ENCODE data around the gene MRPL53.
A peak's percentile ranks its signal among the peaks of the same experiment; 100 is the strongest.
"Not testable (repeated sequence)": the region's sequence is repeated elsewhere in the genome, so short reads cannot be mapped to it uniquely, and the experiment has no call there.

The MRPL53 gene

DNA sequence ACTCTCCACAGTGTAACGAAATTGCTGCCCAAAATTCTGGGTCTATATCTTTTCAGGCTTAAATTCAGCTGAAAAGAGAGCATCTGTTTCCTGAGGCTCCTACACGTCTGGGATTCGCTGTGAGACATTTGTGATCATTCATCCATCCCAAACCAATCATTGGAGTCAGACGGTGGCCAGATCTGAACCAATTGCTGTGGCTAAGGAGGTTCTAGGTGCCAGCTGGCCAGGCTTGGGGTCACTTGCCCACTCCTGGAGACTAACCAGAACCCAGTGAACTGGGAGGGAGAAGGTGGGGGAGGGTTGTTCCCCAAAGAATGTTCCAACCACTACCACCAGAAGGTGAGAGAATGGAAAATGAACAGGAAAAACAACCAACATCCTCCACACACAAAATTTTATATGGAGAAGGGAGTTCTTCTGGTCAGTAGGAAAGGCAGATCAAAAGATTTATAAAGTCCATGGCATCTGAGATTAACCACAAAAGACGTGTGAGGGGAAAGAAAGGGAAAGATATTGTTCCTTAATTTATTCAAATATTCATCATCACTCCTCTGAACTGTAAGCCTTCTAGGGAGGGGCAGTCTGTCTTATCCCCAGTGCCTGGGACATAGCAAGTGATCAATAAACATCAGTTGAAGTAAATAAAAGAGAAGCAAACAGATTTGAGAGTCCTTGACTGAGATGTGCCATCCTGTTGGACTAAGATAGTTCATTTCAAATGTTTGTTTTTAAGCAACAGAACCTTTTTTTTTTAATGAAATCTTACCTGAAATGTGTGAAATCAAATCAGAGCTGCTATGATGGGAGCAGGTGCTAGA is 27.8 kb downstream of the MRPL53 start:
- H3K4me3 ChIP-seq (ENCODE audit: low read depth, low read length): no peak overlapping the region
- in situ Hi-C loops (cut with HindIII; ENCODE audit: low sequenced_read_pairs): no loop called here
- no peak for DNase-seq (ENCODE audit: low read depth)
- TF ChIP-seq, protein P1, sequence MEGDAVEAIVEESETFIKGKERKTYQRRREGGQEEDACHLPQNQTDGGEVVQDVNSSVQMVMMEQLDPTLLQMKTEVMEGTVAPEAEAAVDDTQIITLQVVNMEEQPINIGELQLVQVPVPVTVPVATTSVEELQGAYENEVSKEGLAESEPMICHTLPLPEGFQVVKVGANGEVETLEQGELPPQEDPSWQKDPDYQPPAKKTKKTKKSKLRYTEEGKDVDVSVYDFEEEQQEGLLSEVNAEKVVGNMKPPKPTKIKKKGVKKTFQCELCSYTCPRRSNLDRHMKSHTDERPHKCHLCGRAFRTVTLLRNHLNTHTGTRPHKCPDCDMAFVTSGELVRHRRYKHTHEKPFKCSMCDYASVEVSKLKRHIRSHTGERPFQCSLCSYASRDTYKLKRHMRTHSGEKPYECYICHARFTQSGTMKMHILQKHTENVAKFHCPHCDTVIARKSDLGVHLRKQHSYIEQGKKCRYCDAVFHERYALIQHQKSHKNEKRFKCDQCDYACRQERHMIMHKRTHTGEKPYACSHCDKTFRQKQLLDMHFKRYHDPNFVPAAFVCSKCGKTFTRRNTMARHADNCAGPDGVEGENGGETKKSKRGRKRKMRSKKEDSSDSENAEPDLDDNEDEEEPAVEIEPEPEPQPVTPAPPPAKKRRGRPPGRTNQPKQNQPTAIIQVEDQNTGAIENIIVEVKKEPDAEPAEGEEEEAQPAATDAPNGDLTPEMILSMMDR (IDR thresholded peaks at IDR 0.05; ENCODE audit: low read depth, low read length, missing control alignments): no peak

DNA sequence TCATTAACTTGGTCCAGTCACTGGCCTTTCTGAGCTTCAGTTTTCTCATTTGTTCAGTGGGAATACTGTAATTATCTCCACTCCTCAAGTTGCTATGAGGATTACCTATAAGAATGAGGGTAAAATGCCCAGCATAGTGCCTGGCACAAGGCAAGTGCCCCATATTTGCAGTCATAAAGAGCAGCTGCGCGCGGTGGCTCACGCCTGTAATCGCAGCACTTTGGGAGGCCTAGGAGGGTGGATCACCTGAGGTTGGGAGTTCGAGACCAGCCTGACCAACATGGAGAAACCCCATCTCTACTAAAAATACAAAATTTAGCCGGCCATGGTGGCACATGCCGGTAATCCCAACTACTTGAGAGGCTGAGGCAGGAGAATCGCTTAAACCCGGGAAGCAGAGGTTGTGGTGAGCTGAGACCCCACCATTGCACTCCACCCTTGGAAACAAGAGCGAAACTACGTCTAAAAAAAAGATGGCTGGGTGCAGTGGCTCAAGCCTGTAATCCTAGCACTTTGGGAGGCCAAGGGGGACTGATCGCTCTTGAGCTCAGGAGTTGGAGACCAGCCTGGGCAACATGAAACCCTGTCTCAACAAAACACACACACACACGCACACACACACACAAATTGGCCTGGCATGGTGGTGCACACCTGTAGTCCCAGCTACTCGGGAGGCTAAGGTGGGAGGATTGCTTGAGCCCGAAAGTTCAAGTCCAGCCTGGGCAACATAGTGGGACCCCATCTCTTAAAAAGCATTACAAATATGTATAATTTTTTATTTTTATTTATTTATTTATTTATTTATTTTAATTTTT is 29.8 kb downstream of the MRPL53 start:
- DNase-seq (ENCODE audit: low read depth); in situ Hi-C loops (cut with HindIII; ENCODE audit: low sequenced_read_pairs); H3K4me3 ChIP-seq (ENCODE audit: low read depth, low read length): not testable (repeated sequence)

DNA sequence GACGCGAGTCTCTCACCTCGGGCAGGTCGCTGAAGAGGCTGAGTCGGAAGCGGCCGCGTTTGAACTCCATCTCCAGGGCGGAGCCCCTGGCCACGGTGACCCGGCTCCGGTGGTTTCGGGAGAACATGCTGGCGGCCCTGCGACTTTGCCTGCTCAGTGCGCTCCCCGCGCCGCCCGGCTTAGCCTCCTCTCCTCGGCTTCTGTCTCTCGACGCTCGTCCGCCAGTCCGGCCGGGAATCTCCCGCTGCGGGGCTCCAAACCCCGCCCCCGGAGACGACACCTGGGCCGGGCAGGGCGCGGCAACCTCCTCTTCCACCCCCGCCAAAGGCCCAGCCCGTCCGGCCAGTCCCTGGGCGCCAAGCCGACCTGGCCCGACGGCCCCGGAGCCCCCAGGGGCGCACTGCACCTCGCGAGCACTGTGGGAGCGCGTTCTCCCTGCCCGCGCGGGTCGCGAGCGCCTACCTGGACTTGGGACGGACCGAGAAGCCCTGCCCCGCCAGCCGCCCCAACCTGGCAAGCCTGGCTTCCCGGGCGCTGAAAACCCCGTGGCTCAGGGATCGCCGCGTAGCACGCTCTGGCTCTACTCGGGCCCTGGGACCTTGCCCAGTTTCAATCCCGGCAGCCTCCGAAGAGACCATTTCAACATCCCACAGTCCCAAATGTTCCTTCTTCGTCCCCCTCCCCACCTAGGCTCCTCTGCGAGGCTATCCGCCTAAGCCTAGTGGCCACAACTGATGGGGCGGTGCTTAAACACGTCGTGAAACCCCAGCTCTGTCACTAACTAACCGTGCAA is 30.6 kb downstream of the MRPL53 start, which contains the start of gene RTKN:
TSS of gene RTKN (minus strand) at position 248 of the 793 bp plus-strand sequence. CDS start at position 127, 121 bp downstream.
- in situ Hi-C loops (cut with HindIII; ENCODE audit: low sequenced_read_pairs): no loop called here
- TF ChIP-seq, protein P1 (IDR thresholded peaks at IDR 0.05; ENCODE audit: low read depth, low read length, missing control alignments): no peak
- no peak for DNase-seq (ENCODE audit: low read depth)
- peak within 1 kb of the TSS; percentile 54 for H3K4me3 ChIP-seq (ENCODE audit: low read depth, low read length)

DNA sequence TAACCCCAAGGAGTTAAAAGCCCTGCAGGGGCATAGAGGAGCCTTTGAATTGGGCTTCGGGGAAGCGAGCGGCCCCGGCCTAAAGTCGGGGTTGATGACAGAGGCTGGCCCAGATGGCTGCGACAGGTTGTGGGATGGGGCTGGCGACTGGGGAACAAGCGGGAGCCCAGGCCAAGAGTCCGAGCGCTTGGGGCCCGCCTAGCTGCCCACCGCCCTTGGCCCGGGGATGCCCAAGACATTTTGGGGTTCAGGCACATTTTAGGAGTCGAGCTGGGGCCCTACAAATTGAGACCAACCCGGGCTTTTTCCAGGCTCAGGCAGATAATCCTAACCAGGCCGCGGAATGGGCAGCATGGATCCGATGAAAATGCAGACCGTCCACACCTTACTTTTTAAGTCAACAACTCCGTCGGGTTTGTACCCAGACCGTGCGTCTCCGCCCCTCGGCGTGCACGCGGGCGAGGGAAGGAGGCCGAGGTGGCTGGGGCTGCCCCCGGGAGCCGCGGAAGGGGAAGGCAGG is 31.2 kb downstream of the MRPL53 start:
- TF ChIP-seq, protein P1 (IDR thresholded peaks at IDR 0.05; ENCODE audit: low read depth, low read length, missing control alignments): no peak
- H3K4me3 ChIP-seq (ENCODE audit: low read depth, low read length): peak overlapping the region; percentile 2
- DNase-seq (ENCODE audit: low read depth): no peak
- in situ Hi-C loops (cut with HindIII; ENCODE audit: low sequenced_read_pairs): no loop called here

DNA sequence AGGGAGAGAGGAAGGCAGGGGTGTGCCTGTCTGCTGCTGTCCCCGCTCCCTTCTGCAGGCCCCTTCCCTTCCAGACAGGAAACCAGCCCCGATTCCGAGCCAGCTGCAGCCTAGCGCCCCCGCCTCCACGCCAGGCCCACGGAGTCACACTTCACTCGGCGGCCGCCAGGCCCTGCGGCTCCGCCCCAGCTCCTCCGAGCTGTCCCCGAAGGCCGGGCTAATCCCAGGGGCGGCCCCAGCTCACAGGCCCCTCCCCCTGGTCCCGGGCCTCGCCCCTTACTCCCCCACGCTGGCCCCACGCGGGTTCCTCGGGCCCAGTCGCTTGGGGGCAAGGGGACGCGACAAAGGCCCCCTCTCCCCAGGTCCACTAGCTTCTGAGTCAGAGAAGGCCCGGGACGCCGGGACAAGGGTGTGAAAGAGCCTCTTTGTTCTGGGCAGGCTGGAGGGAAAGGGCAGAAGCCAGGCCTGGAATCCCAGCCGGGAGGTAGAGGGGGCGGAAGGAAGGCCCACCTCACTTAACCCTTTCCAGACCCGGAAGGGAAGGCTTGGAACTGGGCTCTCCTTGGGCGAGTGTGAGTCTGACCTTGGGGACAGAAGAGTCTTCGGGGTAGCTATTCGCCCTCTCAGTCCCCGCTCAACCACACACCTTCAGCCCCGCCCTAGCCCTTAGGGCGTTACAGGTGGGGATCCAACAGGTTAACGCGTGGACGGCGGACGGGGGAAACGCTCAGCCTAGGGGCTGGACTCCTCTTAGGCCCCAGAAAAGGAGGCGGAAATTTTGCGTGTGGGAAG is 31.9 kb downstream of the MRPL53 start:
- peak overlapping the region; percentile 54 for H3K4me3 ChIP-seq (ENCODE audit: low read depth, low read length)
- in situ Hi-C loops (cut with HindIII; ENCODE audit: low sequenced_read_pairs): no loop called here
- DNase-seq (ENCODE audit: low read depth): no peak
- TF ChIP-seq, protein P1 (IDR thresholded peaks at IDR 0.05; ENCODE audit: low read depth, low read length, missing control alignments): peak; percentile 9

DNA sequence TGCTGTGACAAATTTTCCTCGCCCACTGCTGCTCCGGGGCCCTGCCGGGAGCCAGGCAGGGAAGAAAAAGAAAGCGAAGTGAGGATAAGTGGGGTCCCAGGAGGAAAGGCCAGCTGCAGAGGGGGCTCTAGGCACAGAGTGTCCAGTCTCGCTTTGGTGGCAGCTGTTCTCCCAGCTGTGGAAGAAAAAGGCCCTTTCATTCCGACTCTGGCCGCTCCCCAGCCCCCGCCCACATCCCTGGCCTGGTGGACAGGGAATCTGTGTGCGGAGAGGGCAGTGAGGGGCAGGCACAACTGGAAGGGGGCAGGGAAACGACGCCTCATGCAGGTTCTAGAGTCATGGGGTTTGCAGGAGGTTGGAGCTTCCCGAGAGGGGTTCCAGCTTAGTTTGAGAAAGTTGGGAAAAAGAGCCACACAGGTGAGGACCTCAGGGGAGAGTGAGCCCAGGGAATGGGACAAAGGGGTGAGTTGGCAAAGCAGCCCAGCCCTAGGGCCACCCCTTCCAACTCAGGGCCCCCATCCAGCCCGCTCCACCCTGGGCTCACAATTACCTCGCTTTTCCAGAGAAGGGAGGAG is 32.6 kb downstream of the MRPL53 start:
- no peak for DNase-seq (ENCODE audit: low read depth)
- in situ Hi-C loops (cut with HindIII; ENCODE audit: low sequenced_read_pairs): loop anchor here (5.0 kb wide), 1 partner anchor 87 kb away; the partner anchor contains the start of genes AUP1, DQX1 and HTRA2
- TF ChIP-seq, protein P1 (IDR thresholded peaks at IDR 0.05; ENCODE audit: low read depth, low read length, missing control alignments): no peak
- H3K4me3 ChIP-seq (ENCODE audit: low read depth, low read length): peak overlapping the region; percentile 54

Measured in astrocyte of the cerebellum (primary cell).